ENCODE results near the gene KMT2B.

The KMT2B gene

DNA sequence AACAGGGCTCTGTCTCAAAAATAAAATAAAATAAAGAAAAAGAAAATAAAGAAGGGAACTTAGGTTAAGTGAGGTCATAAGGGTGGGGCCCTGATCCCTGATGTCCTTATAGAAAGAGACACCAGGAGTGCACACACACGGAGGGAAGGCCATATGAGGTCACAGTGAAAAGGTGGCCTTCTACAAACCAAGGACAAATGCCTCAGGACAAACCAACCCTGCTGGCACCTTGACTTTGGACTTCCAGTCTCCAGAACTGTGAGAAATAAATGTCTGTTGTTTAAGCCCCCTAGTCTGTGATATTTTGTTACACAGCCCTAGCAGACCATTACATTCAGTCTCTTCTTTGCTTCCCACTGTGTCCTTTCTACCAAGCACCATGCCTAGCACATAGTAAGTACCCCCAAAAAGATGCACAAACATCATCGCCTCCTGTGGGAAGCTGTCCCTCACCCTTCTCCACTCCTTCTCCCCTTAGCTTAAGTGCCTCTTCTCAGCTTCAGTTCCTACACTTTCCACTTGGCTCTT, 21.8 kb upstream of the KMT2B start:
- CTCF ChIA-PET, result interaction anchor here (0.6 to 2.7 kb wide), 6 partner anchors 10 to 124 kb away, joined by 3 to 19 read pairs (median 6); no protein-coding TSS in a partner anchor
- TF ChIP-seq, protein P1, sequence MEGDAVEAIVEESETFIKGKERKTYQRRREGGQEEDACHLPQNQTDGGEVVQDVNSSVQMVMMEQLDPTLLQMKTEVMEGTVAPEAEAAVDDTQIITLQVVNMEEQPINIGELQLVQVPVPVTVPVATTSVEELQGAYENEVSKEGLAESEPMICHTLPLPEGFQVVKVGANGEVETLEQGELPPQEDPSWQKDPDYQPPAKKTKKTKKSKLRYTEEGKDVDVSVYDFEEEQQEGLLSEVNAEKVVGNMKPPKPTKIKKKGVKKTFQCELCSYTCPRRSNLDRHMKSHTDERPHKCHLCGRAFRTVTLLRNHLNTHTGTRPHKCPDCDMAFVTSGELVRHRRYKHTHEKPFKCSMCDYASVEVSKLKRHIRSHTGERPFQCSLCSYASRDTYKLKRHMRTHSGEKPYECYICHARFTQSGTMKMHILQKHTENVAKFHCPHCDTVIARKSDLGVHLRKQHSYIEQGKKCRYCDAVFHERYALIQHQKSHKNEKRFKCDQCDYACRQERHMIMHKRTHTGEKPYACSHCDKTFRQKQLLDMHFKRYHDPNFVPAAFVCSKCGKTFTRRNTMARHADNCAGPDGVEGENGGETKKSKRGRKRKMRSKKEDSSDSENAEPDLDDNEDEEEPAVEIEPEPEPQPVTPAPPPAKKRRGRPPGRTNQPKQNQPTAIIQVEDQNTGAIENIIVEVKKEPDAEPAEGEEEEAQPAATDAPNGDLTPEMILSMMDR (IDR thresholded peaks at IDR 0.05; ENCODE audit: insufficient read depth, low read length, missing control alignments), result no peak
- DNase-seq (ENCODE audit: low read depth, low spot score), result no peak
- POLR2A ChIA-PET, result no interaction called here
- H3K4me3 ChIP-seq (ENCODE audit: low read depth, low read length), result no peak overlapping the region

- ChIA-PET POLR2A (no interaction called here), CTCF (interaction anchor here (0.6 to 2.7 kb wide), 8 partner anchors 10 to 123 kb away, joined by 3 to 19 read pairs (median 4); no protein-coding TSS in a partner anchor)
- no peak for DNase-seq (ENCODE audit: low read depth, low spot score)
- H3K4me3 ChIP-seq (ENCODE audit: low read depth, low read length), result no peak overlapping the region
- TF ChIP-seq, protein P1 (IDR thresholded peaks at IDR 0.05; ENCODE audit: insufficient read depth, low read length, missing control alignments), result no peak
Measured at GRCh38 chr19:35696835-35697234, 21.0 kb upstream of the KMT2B start.

- TF ChIP-seq, protein P1 (IDR thresholded peaks at IDR 0.05; ENCODE audit: insufficient read depth, low read length, missing control alignments), result no peak
- CTCF ChIA-PET, result interaction anchor here (0.6 to 3.3 kb wide), 8 partner anchors 8 to 230 kb away, joined by 3 to 28 read pairs (median 4); no protein-coding TSS in a partner anchor
- POLR2A ChIA-PET, result interaction anchor here (0.6 to 1.5 kb wide), 6 partner anchors 8 to 112 kb away, joined by 3 to 4 read pairs (median 3); partner anchors contain the start of genes COX6B1 and IGFLR1
- H3K4me3 ChIP-seq (ENCODE audit: low read depth, low read length), result peak overlapping the region; percentile 69
- peak; percentile 88 for DNase-seq (ENCODE audit: low read depth, low spot score)
Measured at GRCh38 chr19:35702223-35703012, 15.4 kb upstream of the KMT2B start.

DNA sequence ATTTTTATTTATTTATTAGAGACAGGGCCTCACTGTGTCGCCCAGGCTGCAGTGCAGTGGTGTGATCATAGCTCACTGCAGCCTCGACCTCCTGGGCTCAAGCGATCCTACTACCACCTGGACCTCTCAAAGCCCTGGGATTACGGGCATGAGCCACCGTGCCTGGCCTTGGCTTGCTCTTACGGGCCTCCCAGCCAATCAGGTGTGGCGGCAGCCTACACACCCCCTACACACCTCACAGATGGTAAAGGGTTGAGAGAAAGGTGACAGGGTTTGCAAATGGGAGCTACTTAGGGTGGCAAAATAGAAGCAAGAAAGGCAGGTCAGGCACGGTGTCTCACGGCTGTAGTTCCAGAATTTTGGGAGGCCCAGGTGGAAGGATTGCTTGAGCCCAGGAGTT, 14.5 kb upstream of the KMT2B start:
- no peak overlapping the region for H3K4me3 ChIP-seq (ENCODE audit: low read depth, low read length)
- no peak for DNase-seq (ENCODE audit: low read depth, low spot score)
- TF ChIP-seq, protein P1 (IDR thresholded peaks at IDR 0.05; ENCODE audit: insufficient read depth, low read length, missing control alignments), result no peak
- ChIA-PET CTCF (interaction anchor here (1.4 to 3.3 kb wide), 4 partner anchors 9 to 13 kb away, joined by 4 to 28 read pairs (median 8); no protein-coding TSS in a partner anchor), POLR2A (interaction anchor here (0.6 to 1.5 kb wide), 2 partner anchors 7 to 9 kb away, joined by 3 to 4 read pairs; no protein-coding TSS in a partner anchor)

GRCh38 chr19:35704218-35704617, 13.6 kb upstream of the KMT2B start, which contains the start of gene ZBTB32:
Gene ZBTB32, plus strand, starts transcription at chr19:35704558. Its CDS starts 10,069 bp downstream, at chr19:35714627.
- ChIA-PET POLR2A (no interaction called here), CTCF (interaction anchor here (1.0 to 3.3 kb wide), 4 partner anchors 9 to 12 kb away, joined by 3 to 28 read pairs (median 6); no protein-coding TSS in a partner anchor)
- no peak for DNase-seq (ENCODE audit: low read depth, low spot score)
- TF ChIP-seq, protein P1 (IDR thresholded peaks at IDR 0.05; ENCODE audit: insufficient read depth, low read length, missing control alignments), result no peak
- H3K4me3 ChIP-seq (ENCODE audit: low read depth, low read length), result no peak within 1 kb of the TSS

GRCh38 chr19:35708391-35708790, 9.4 kb upstream of the KMT2B start:
- TF ChIP-seq, protein P1 (IDR thresholded peaks at IDR 0.05; ENCODE audit: insufficient read depth, low read length, missing control alignments), result no peak
- no peak overlapping the region for H3K4me3 ChIP-seq (ENCODE audit: low read depth, low read length)
- ChIA-PET POLR2A (no interaction called here), CTCF (interaction anchor here (0.7 to 1.8 kb wide), 2 partner anchors 14 to 16 kb away, joined by 3 to 8 read pairs; no protein-coding TSS in a partner anchor)
- no peak for DNase-seq (ENCODE audit: low read depth, low spot score)
